ENCODE results near the gene ANKRD27.
"Not testable (repeated sequence)": the region's sequence is repeated elsewhere in the genome, so short reads cannot be mapped to it uniquely, and the experiment has no call there.

ANKRD27 gene

DNA sequence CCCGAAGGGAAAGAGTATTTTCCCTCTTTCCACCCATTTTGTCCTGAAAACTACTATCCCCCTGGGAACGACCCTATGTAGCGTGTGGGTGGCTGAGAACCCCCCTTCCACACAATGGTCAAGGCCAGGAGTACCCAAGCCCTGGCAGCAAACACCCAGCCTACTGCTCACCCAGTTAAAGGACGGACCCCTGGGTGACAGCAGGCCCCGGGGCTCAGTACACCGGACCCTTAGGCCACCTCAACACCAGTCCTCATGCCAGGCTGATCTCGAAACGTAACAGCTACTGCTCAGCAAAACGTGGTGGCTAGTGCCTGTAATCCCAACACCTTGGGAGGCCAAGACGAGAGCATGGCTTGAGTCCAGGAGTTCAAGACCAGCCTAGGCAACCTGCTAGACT, 1.4 kb downstream of the ANKRD27 start:
- TF ChIP-seq ZNF274 (IDR thresholded peaks at IDR 0.05; ENCODE audit: low read depth, low read length), result no peak
- peak overlapping the region; percentile 73; the same call in 1 of the 2 replicates for H3K4me3 ChIP-seq (ENCODE audit: low read length)

DNA sequence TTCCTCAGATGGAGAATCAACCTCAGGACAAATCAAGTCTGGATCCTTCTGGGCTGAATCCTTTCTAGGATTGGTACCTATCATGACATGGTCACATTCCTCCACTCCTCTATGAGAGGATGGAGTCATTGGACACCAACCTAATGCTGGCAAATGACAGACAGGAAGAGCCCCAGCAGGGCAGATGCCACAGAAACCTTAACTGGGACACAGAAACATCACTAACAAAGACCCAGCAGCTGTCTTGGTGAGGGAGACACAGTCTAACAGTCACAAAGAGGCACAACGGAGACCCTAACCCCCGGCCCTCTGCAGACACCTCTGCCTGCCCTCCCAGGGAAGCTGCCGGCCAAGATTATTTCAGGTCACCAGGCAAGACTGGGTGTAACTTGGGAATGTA, 2.1 kb downstream of the ANKRD27 start:
- no peak for TF ChIP-seq ZNF274 (IDR thresholded peaks at IDR 0.05; ENCODE audit: low read depth, low read length)
- no peak overlapping the region for H3K4me3 ChIP-seq (ENCODE audit: low read length)

DNA sequence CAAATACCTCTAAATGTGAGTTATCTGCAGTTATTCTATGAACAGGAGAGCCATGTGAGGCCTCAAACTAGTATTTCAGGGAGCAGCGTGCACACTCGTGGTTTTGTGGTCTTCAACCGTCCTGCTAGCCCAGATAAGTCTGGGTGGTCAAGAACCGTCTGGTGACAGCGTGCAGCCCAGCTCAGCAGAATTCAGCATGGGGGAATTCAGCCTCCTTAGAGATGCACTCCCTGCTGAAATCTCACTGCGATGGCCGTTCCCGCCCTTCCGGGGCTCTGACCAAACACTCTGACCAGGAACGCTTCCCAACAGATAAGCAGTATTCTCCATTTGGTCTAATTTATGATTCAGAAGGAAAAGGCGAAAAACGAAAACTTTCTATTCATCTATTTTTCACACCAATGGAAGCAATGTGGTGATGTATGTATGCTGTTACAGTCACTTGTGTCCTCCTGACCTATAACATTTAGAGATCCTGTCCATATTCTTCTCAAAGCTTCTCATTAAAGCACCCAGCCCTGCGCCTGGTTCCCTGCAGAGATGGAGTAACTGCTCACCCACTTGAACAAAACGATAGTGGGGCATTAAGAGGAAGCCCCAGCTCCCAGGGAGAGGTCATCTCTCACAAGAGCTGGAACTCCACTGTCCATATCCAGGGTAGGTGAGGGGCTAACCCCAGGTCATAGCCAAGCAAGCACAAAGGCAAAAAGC, 2.9 kb downstream of the ANKRD27 start:
- no peak overlapping the region for H3K4me3 ChIP-seq (ENCODE audit: low read length)
- TF ChIP-seq ZNF274 (IDR thresholded peaks at IDR 0.05; ENCODE audit: low read depth, low read length), result no peak

DNA sequence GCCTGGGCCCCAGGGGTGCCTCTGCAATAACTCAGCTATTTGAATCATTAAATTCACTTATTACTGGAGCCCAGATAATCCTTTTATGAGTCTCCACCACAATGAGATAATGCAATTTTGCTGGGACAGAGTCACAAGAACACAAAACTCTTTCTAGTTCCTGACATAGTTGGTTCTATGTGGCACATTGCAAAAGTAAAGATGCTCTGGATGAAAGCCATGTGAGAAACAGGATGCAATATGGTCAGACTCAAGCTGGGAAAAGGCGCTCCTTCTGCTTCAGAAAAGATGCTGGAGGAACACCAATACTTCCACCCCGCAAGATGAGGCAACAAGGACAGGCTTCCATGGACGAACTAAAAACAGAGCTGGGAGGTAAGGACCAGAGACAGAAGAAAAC, 5.7 kb downstream of the ANKRD27 start:
- no peak for TF ChIP-seq ZNF274 (IDR thresholded peaks at IDR 0.05; ENCODE audit: low read depth, low read length)
- no peak overlapping the region for H3K4me3 ChIP-seq (ENCODE audit: low read length)

DNA sequence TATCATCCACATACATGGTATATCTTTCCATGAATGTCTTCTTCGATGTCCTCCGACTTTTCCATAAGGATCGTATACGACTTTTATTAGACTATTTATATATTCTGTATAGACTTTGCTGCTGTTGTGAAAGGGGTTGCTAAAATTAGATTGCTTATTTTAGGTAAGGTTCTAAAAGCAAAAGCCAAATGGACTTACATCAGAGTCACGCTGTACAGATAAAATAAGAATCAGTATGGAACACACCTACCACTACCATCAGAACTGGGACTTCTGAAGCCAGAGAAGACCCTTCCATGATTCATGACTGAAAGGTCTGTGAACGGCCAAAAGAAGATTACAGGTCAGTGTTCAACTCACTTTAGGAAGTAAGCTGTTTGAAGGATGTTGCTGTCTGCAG, 8.9 kb downstream of the ANKRD27 start:
- H3K4me3 ChIP-seq (ENCODE audit: low read length), result no peak overlapping the region

DNA sequence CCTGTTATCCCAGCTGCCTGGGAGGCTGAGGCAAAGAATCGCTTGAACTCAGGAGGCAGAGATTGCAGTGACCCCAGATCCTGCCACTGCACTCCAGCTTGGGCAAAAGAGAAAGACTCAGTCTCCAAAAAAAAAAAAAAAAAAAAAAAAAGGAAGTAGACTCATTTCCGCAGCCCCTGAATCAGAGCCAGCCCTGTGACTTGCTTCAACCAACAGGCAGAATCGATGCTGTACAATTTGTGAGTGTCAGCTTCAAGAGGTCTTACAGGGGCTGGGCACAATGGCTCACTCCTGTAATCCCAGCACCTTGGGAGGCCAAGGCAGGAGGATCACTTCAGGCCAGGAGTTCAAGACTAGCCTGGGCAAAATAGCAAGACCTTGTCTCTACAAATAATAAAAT, 12.8 kb downstream of the ANKRD27 start:
- no peak for TF ChIP-seq ZNF274 (IDR thresholded peaks at IDR 0.05; ENCODE audit: low read depth, low read length)
- no peak overlapping the region for H3K4me3 ChIP-seq (ENCODE audit: low read length)

More for the DNA sequence above, 8.9 kb downstream of the ANKRD27 start:
- TF ChIP-seq ZNF274 (IDR thresholded peaks at IDR 0.05; ENCODE audit: low read depth, low read length), result no peak

DNA sequence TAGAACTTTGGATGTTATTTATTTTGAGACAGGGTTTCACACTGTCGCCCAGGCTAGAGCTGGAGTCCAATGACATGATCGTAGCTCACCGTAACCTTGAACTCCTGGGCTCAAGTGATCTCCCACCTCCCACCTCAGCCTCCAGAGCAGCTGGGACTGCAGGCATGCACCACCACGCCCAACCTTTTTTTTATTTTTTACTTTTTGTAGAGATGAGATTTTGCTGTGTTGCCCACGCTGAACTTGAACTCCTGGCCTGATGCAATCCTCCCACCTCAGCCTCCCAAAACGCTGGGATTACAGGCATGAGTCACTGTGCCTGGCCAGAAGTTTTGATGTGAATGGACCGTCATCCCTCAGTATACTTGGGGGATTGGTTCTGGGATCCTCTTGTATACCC, 13.7 kb downstream of the ANKRD27 start:
- TF ChIP-seq ZNF274 (IDR thresholded peaks at IDR 0.05; ENCODE audit: low read depth, low read length), result no peak
- H3K4me3 ChIP-seq (ENCODE audit: low read length), result no peak overlapping the region

DNA sequence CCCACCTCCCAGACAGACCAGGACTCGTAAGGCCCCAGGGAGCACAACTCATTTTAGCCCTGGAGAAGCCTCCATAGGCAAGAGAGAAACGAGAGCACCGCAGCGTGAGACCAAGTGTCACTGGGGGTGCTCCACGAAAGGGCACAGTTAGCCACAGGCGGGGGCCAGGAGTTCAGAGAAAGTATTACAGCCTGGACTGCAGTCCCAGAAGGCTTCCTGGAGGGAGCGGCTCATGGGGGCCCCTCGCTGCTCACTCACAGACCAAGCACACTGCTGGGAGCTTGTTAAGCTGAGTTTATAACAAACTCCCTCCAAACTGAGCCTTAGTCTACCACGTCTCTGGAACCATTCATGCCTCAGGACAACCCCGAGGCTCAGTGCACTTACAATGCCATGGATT, 16.5 kb downstream of the ANKRD27 start:
- TF ChIP-seq ZNF274 (IDR thresholded peaks at IDR 0.05; ENCODE audit: low read depth, low read length), result no peak
- no peak overlapping the region for H3K4me3 ChIP-seq (ENCODE audit: low read length)

DNA sequence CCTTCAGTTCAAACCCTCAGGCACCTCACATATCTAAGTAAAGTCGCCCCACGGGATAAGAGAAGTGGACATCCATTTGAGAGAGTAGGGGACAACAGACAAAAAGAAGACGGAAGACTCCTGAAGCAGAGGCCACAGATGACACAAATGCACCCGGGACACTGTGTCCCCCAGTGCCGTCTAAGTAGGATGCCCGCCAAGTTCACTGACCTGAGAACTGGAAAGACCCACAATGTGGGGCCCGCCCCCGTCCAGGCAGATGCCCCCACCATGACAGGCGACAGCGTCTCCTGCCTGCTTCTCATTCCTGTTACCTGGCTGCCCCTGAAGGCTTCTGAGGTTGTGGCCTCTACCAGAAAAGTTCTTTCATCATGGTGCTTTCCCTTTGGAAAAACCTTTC, 16.9 kb downstream of the ANKRD27 start:
- no peak overlapping the region for H3K4me3 ChIP-seq (ENCODE audit: low read length)
- TF ChIP-seq ZNF274 (IDR thresholded peaks at IDR 0.05; ENCODE audit: low read depth, low read length), result no peak

DNA sequence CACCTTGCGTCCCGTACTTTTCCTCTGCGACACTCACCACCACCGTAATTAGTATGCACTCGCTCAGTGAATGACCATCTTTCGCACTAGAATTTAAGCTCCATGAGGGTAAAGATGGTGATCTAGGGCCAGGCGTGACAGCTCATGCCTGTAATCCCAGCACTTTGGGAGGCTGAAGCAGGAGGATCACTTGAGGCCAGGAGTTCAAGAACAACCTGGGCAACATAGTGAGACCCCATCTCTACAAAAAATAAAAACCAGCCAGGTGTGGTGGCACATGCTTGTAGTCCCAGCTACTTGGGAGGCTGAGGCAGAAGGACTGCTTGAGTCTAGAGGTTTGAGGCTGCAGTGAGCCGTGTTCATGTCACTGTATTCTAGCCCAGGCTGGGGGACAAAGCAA, 18.6 kb downstream of the ANKRD27 start:
- H3K4me3 ChIP-seq (ENCODE audit: low read length), result not testable (repeated sequence)

DNA sequence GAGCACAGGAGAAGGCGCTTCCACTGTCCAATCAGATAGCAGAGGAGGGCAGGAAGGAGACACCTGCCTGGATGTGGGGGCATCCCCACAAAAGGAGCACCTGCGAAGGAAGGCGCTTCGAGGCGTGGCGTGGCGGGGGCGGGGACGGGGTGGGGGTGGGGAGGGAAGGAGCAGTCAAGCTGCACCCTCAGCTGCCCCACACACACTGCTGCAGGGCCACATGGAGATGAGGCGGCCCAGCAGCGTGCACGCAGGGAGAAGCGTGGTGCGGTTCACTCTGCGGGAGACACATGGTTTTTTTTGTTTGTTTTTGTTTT, 21.4 kb downstream of the ANKRD27 start:
- no peak overlapping the region for H3K4me3 ChIP-seq (ENCODE audit: low read length)
- no peak for TF ChIP-seq ZNF274 (IDR thresholded peaks at IDR 0.05; ENCODE audit: low read depth, low read length)

DNA sequence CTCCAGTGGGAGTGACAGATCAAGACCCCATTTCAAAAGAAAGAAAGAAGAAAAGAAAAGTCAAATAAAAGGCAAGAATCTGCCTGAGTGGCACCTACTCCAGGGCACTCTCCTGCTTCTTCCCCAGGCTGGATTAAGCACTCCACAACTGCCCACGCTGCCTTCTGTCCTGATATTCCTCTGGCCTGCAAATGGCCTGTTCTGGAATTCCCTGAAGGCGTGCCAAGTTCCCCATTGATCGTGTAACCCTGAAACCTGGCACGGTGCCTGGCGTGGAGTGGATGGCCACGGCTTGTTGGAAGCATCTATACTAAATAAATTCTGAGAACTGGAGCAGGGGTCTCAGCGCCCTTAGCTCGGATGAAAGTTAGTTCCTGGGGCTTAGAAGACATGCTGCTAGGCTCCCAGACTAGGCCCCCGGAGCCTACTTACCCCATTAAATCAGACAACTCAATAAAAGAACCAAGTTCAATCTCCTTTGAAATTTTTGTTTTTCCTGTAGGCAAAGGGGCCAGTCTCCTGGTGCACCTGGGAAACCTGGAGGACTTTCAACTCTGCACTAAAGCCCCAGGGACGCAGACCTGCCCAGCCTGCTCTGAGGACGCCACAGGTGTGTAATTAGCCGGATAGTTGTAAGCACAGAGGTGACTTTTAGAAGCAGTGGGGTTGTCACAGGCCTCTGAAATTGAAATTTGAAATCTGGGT, 21.9 kb downstream of the ANKRD27 start:
- no peak overlapping the region for H3K4me3 ChIP-seq (ENCODE audit: low read length)
- TF ChIP-seq ZNF274 (IDR thresholded peaks at IDR 0.05; ENCODE audit: low read depth, low read length), result no peak

DNA sequence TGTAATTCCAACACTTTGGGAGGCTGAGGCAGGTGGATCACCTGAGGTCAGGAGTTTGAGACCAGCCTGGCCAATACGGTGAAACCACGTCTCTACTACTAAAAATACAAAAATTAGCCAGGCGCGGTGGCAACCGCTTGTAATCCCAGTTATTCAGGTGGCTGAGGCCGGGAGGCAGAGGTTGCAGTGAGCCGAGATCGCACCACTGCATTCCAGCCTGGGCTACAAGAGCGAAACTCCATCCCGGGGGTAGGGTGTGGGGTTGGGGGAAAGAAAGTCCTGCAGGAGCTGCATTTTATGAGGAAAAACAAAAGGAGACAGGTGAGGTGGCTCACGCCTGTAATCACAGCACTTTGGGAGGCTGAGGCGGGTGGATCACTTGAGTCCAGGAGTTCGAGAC, 22.6 kb downstream of the ANKRD27 start:
- H3K4me3 ChIP-seq (ENCODE audit: low read length), result not testable (repeated sequence)

DNA sequence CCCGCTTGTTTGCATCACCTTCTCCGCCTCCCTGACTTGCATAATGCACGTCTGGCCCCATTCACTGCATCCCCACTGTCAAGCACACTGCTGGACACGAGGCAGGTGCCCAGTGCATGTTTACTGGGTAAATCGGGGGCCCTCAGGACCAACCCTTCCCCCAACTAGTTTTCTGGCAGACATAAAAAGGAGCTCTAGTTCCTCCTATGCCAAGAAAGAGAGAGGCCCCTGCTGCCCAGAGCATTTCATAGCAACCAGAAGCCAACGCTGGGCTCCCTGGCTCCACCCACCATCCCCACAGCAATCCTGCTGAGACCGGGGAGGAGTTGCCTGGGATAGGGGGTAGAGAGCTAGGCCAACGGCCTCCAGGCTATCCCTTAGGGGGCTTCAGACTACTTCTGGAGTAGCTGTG, 23.2 kb downstream of the ANKRD27 start:
- no peak overlapping the region for H3K4me3 ChIP-seq (ENCODE audit: low read length)
- TF ChIP-seq ZNF274 (IDR thresholded peaks at IDR 0.05; ENCODE audit: low read depth, low read length), result no peak

DNA sequence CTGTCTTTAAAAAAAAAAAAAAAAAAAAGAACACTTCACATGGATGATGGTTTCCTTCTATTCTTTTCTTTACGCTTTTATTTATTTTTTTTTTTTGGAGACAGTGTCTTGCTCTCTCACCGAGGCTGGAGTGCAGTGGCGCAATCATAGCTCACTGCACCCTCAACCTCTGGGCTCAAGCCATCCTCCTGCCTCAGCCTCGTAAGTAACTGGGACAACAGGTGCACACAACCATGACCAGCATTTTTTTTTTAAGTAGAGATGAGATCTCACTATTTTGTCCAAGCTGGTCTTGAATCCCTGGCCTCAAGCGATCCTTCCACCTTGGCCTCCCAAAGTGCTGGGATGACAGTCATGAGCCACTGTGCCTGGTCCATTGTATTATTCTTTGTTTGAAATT, 24.3 kb downstream of the ANKRD27 start:
- no peak for TF ChIP-seq ZNF274 (IDR thresholded peaks at IDR 0.05; ENCODE audit: low read depth, low read length)
- H3K4me3 ChIP-seq (ENCODE audit: low read length), result no peak overlapping the region

DNA sequence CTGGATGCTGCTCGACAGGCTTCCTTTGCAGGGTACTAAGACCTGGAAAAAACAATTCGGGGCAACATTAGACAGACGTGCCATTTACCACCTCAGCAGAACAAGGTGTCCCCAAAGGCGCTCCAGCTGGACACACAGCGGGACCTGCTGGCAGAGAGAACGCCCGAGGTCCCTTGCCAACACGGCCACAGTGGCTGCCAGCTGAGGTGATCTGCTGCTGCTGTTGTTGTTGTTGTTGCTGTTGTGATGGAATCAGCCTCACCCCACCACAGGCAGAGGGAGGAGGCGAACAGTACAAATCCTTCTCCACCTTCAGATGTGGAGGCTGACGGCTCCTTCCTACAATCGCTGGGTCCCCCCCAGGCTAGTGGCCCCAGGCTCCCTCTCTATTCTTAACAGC, 25.2 kb downstream of the ANKRD27 start:
- no peak overlapping the region for H3K4me3 ChIP-seq (ENCODE audit: low read length)
- no peak for TF ChIP-seq ZNF274 (IDR thresholded peaks at IDR 0.05; ENCODE audit: low read depth, low read length)

Data from GM08714 (cell line).